Stomach (tissue), 4 donors: ENCODE results near the gene TH.

Experiments used
- CTCF ChIP-seq, 7 experiments: fragments of 450-650 bp in 4 of 7; fragments of 200-600 bp in 3 of 7; sonication (generic) in 3 of 7; IDR thresholded peaks; one replicate each; pipeline ENCODE4 v1.5.1; 2016 to 2019; ENCODE audit warnings: antibody characterized with exemption in 7 of 7, control low read depth in 2 of 7, mild to moderate bottlenecking in 1 of 7
- POLR2A ChIP-seq, 4 donors: fragments of 450-650 bp; IDR thresholded peaks; one replicate each; pipeline ENCODE4 v1.6.1; 2016; ENCODE audit warnings: antibody characterized with exemption in 4 of 4, control low read depth in 2 of 4, mild to moderate bottlenecking in 1 of 4, moderate library complexity in 1 of 4
- POLR2AphosphoS5 ChIP-seq, 3 donors: sonication (generic); formaldehyde crosslinking; IDR thresholded peaks; one replicate each; pipeline ENCODE4 v1.6.1; 2016; ENCODE audit warnings: antibody characterized with exemption in 3 of 3

DNA sequence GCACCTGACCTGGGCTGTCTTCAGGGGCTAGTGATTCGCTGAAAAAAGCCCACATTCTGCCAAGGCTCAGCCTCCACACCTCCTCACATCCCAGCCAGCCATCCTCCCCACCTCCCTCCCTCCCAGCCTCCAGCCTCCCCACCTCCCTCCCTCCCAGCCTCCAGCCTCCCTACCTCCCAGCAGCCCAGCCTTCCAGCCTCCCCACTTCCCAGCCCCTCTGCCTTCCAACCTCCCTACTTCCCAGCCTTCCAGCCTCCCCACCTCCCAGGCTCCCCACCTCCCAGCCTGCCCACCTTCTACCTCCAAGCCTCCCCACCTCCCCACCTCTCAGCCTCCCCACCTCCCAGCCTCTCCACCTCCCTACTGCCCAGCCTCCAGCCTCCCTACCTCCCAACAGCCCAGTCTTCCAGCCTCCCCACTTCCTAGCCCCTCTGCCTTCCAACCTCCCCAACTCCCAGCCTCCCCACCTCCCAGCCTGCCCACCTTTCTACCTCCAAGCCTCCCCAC lies 33.7 kb upstream of the TH start:
- TF ChIP-seq POLR2A (IDR thresholded peaks at IDR 0.05) (no peak), CTCF (IDR thresholded peaks at IDR 0.05) (no peak), POLR2AphosphoS5 (IDR thresholded peaks at IDR 0.05) (no peak)
